Caki2 (cell line): ENCODE results near the gene INSRR. TPM values are rescaled to one million over a fixed set of nuclear protein-coding genes. Genes with fewer than 3 reads are reported as not detected.

ENCODE experiments used
- DNase-seq: peaks from one replicate; pipeline ENCODE4 v3.0.0-alpha.2; 2015; ENCODE audit warnings: low read depth
- in situ Hi-C: cut with HindIII; loops from 2 replicates; pipeline ENCODE4 v1.10.0; 2016; ENCODE audit warnings: low sequenced_read_pairs, low pct_unique_long_range_greater_than_20kb, mixed read lengths
- total RNA-seq: library from RNA; depleted of rRNA; stranded (reverse); fragments of >200 nt; shearing (Covaris generic); gene quantifications from 2 replicates; pipeline ENCODE4 v1.2.3, GENCODE V29; 2014; ENCODE audit warnings: low replicate concordance

Gene INSRR
- total RNA-seq, 1 experiment from 2014 or later = 0.03 TPM

DNA sequence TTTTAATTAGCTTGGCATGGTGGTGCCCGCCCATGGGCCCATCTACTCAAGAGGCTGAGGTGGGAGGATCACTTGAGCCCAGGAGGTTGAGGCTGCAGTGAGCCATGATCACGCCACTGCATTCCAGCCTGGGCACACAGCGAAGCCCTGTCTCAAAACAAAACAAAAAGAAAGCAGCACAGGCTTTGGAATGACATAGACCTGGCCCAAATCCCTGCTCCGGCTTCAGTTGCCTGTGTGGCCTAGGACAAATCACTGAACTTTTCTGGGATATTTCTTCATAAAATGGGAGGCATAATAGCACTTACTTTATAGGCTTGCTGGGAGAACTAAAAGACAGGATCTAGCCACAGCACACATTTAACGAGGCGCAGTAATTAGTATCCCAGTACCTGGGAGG lies 37.0 kb upstream of the INSRR start:
- in situ Hi-C loops = no loop called here
- no peak for DNase-seq

DNA sequence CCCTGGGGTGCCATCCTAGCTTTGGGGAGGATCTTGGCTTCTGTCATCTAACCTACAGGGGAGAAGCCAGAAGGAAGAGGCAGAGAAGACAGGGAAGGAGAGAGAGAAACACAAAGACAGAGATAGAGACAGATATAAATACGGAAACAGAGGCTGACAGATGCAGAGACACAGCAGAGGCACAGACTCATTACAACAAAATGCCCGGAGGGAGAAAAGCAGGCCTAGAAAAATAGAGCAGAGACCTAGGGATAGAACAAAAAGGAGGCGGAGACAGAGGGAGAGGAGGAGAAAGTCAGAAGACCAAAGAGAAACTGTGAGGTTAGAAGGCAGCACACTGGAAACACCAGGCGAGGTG lies 36.5 kb upstream of the INSRR start:
- DNase-seq = no peak
- in situ Hi-C loops = no loop called here

DNA sequence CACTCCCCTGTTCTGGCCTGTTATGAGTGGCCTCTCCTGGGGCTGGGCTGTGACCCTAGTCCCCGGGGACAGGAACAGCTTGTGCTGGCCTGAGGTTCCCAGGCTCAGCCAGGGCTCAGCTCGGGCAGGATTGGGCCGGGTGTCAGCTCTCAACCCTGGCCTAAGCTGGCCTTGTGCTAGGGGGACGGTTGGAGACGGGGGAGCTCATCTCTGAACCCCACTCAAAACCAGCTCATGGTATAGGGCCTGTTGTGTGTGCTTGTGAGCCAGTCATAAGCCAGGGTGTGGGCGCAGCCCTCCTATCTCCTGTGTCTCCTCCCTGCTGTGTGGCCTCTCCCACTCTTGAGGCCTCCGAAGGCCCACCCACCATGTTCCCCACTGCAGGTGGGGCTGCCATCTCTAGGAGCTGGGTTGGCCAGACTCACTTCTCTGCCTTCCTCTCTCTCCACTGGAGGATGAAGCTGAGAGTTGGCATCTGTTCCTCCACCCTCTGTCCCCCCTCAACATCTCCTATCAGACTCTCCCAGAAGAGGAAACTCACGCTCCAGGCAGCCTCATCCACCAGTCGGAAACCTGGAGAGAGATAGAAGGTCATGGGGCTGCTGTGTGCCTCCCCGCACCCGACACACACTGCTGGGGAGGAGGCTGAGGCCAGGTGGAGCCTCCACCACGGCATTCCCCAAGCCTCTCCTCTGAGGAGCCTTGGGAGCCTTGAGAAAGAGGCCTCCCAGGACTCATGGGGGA lies 36.0 kb upstream of the INSRR start:
- in situ Hi-C loops = no loop called here
- DNase-seq = no peak

GRCh38 chr1:156894001-156894400 lies 35.1 kb upstream of the INSRR start:
- in situ Hi-C loops = no loop called here
- DNase-seq = no peak

GRCh38 chr1:156893048-156893953 lies 34.4 kb upstream of the INSRR start, which contains the start of gene PEAR1:
PEAR1 (plus strand) TSS chr1:156893718; CDS start chr1:156903927, 10,209 bp downstream.
- DNase-seq = no peak
- in situ Hi-C loops = no loop called here

DNA sequence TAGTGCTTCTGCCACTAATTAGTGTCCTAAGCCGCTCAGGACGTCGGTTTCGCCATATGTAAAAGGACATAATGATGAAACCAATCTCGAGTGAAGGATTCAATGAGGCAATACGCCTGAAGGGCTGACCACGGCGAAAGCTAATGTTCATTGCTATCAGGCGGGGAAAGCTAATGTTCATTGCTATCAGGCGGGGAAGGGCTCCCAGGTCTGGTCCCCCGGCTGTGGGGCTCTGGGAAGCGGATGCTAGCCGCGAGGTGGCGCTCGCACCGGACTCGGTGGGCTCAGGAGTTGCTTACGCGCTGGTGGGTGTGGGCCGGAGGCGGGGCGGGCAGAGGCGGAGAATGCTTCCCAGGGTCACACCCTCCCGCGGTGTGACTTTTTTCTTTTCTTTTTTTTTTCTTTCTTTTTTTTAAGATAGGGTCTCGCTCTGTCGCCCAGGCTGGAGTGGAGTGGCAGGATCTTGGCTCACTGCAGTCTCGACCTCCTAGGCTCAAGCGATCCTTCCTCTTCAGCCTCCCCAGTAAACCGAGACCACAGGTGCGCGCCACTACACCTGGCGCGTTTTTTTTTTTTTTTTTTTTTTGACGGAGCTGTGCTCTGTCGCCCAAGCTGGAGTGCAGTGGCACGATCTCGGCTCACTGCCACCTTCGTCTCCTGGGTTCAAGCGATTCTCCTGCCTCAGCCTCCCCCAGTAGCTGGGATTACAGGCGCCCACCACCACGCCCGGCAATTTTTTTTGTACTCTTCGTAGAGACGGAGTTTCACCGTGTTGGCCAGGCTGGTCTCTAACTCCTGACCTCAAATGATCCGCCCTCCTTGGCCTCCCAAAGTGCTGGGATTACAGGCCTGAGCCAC lies 33.5 kb upstream of the INSRR start:
- in situ Hi-C loops = no loop called here
- DNase-seq = peak; percentile 76

- in situ Hi-C loops = no loop called here
- DNase-seq = peak; percentile 61
These were observed 31.1 kb upstream of the INSRR start for GRCh38 chr1:156889802-156890580.

- no peak for DNase-seq
- in situ Hi-C loops = no loop called here
These were observed 28.8 kb upstream of the INSRR start for GRCh38 chr1:156887734-156888133.

- no peak for DNase-seq
These were observed 28.4 kb upstream of the INSRR start for GRCh38 chr1:156887317-156887716.

GRCh38 chr1:156886583-156887281 lies 27.8 kb upstream of the INSRR start:
- in situ Hi-C loops = no loop called here
- DNase-seq = no peak

More at GRCh38 chr1:156887317-156887716, 28.4 kb upstream of the INSRR start:
- in situ Hi-C loops = no loop called here

DNA sequence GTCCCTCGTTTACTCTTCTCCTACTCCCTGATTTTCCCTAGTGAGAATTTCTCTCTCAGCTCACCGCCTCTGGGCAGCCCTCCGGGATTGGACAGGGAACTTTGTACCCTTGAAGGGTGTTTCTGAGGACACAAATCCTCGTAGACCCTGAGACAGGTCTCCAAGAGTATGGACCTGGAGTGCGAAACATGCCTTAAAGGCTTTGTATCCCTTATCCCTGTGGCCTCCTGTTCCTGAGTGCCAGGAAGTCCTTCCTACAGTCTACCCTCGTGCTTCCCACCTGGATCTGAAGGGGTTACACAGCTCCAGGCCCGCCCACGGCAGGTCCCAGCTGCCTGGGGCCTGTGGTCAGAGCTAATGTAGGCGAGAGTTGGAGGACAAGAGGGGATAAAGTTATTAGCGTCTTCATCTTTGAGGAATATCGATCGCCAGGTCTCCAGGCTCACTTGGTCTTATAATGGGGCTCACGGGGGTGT lies 27.0 kb upstream of the INSRR start:
- DNase-seq = no peak
- in situ Hi-C loops = no loop called here

DNA sequence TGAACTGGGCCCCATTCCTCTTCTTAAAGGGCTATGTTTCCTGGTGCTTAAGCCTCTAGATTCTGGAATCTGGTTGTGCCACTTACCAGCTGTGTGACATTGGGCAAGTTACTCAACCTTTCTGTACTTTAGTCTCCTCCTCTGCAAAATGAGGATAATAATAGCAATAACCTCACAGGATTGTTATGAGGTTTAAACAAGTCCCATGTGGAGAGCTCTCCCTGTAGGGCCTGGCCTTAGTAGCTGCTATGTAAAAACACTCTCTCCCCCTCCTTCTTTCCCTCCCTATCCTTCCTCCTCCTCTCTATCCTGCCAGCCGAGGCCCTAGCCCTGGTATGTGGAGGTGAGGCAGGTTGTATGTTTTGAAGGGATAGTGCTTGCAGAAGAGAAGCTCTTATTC lies 26.4 kb upstream of the INSRR start:
- in situ Hi-C loops = no loop called here
- DNase-seq = no peak

DNA sequence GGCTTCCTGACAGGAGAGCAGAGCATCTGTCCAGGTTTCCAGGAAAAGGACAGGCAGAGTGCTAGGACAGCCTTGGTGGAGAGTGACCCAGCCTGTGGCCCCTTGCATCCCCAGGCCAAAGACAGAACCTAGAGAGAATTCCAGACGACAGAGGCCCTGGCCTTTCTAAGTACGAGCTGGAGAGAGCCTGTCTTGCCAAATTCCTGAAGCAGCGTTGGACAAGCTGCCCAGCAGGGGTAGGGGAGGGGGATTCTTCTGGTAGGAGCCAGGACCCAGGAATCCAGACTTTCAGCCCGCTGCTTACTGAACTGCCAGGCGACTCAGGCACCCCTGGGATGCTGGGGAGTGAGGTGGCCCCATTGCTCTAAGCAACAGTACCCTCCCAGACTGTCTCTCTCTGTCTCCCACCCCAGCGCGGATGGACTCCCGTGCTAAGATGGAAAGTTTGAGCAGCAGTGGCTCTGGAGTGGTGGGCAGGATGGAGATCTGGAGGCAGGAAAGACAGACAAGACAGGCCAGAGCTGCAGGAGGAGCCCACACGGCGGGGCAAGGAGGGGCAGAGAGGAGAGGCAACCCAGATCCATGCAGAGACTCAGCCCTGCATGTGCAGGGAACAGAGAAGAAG lies 25.8 kb upstream of the INSRR start:
- in situ Hi-C loops = no loop called here
- no peak for DNase-seq

DNA sequence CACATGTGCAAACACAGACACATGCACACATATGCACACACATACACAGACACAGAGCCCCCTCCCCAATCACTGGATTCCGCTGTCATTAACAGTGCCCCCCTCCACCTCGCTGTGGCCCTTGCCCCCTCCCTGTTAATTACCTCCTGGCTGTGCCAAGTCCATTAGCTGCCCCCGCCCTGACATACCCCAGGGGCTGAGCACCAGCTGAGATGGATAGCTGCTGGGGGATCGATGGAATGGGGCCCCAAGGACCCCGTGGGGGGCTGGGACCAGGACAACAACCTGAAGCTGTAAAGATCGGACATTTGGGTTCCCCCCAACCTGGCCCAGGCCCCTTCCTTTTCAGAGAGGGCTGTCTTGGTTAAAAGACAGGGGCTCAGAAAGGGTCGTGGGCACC lies 25.0 kb upstream of the INSRR start:
- in situ Hi-C loops = no loop called here

GRCh38 chr1:156882543-156882942 lies 23.6 kb upstream of the INSRR start:
- in situ Hi-C loops = no loop called here
- DNase-seq = no peak

More for the DNA sequence above, 25.0 kb upstream of the INSRR start:
- DNase-seq = no peak

GRCh38 chr1:156881663-156882062 lies 22.7 kb upstream of the INSRR start:
- no peak for DNase-seq
- in situ Hi-C loops = no loop called here

DNA sequence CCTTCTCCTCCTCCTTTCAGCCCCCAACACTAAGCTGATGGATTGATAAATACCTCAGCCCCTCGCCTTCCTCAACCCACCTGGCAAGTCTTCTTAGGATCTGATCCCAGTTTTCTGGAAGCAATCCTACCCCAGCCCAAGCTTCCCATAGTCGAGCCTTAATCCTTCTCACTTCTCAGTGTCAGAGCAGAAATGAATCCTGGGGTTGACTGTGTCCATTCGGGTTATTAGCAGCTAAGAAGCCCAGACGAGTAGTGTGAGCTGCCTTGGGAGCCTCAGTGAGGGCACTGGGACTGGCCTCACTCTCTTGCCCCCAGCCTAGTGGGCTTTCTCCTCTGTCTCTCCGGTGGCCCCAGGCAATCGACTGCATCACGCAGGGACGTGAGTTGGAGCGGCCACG lies 22.2 kb upstream of the INSRR start:
- in situ Hi-C loops = no loop called here
- no peak for DNase-seq
